ENCODE results near the gene PHOX2B. TPM values are rescaled to one million over a fixed set of nuclear protein-coding genes. Genes with fewer than 3 reads are reported as not detected.

The PHOX2B gene
- total and polyA plus RNA-seq, 2 of the 8 experiments (the other 6 are each of a cell fraction or from before 2014, with no cell fraction given) = not detected

GRCh38 chr4:41785665-41786064 lies 37.1 kb upstream of the PHOX2B start:
- POLR2A ChIA-PET (ENCODE audit: partially characterized antibody) = interaction anchor here (2.2 kb wide), 1 partner anchor 10 kb away, joined by 8 read pairs; no protein-coding TSS in a partner anchor
- no peaks in the 10 kb centered on the region for H3K27me3 ChIP-seq (replicated peaks in 1 of 4; ENCODE audit: control insufficient read depth in 3 of 4, extremely low read depth in 1 of 4, insufficient read depth in 3 of 4, low read length in 3 of 4)
- H4K91ac ChIP-seq (replicated peaks; ENCODE audit: insufficient read length, low read length) = no peak overlapping the region
- no peak overlapping the region for H3K4ac ChIP-seq (replicated peaks; ENCODE audit: insufficient read length, low read depth, low read length)
- no peaks in the 10 kb centered on the region for H3K79me2 ChIP-seq (ENCODE audit: control insufficient read depth in 1 of 2, insufficient read depth in 2 of 2, low read length in 2 of 2)
- H4K20me1 ChIP-seq (replicated peaks in 1 of 2; ENCODE audit: control insufficient read depth in 1 of 2, insufficient read depth in 2 of 2, low read length in 2 of 2) = no peaks in the 10 kb centered on the region
- no peak overlapping the region for H3K4me3 ChIP-seq (ENCODE audit: extremely low read depth in 1 of 4, insufficient read depth in 2 of 4, low read depth in 3 of 4, low read length in 4 of 4)
- no peaks in the 10 kb centered on the region for H3K4me1 ChIP-seq (replicated peaks in 1 of 4; ENCODE audit: control insufficient read depth in 3 of 4, insufficient read depth in 4 of 4, low read length in 3 of 4)
- no peak overlapping the region for H3K56ac ChIP-seq (replicated peaks; ENCODE audit: insufficient read length, low read depth, low read length)
- no peak for DNase-seq (ENCODE audit: low read depth in 1 of 2, low spot score in 2 of 2)
- no peak overlapping the region for H3K4me2 ChIP-seq (ENCODE audit: insufficient read depth in 1 of 2, low read depth in 2 of 2, low read length in 2 of 2)
- H2AFZ ChIP-seq (ENCODE audit: low read length) = no peak overlapping the region
- H2AK5ac ChIP-seq (ENCODE audit: low read depth, low read length) = no peak overlapping the region
- FAIRE-seq = no peak
- 60% methylated on average over 1 of the region's 1 CpG; no CpG with 5 or more reads in 1 of the 2 experiments for WGBS, 2 experiments (ENCODE audit: extremely low coverage in 1 of 2, insufficient coverage in 1 of 2, insufficient read length in 1 of 2, insufficient replicate concordance in 2 of 2, low coverage in 1 of 2, low lambda C conversion rate in 2 of 2, missing lambda C conversion rate in 1 of 2)
- H3K79me1 ChIP-seq (ENCODE audit: low read depth, low read length) = no peaks in the 10 kb centered on the region
- H3K9ac ChIP-seq (replicated peaks in 1 of 4; ENCODE audit: extremely low read depth in 1 of 4, low read depth in 3 of 4, low read length in 3 of 4) = no peak overlapping the region
- H3K36me3 ChIP-seq (ENCODE audit: control insufficient read depth in 2 of 4, insufficient read depth in 4 of 4, low read length in 3 of 4) = no peaks in the 10 kb centered on the region
- H2BK5ac ChIP-seq (ENCODE audit: low read depth, low read length) = no peak overlapping the region
- no peak overlapping the region for H2BK120ac ChIP-seq (replicated peaks; ENCODE audit: low read depth, low read length)
- no peak overlapping the region for H2BK15ac ChIP-seq (ENCODE audit: low read length)
- CTCF ChIA-PET (ENCODE audit: partially characterized antibody) = interaction anchor here (1.3 to 1.8 kb wide), 3 partner anchors 10 to 102 kb away, joined by 4 to 6 read pairs (median 6); no protein-coding TSS in a partner anchor
- no peak overlapping the region for H3K18ac ChIP-seq (ENCODE audit: extremely low read depth, low read length)
- H3K14ac ChIP-seq (ENCODE audit: insufficient read length) = no peak overlapping the region
- H3K27ac ChIP-seq (ENCODE audit: low read depth, low read length) = no peak overlapping the region
- H3K9me3 ChIP-seq (ENCODE audit: insufficient read depth in 2 of 2, low read depth in 1 of 2, low read length in 1 of 2) = no peaks in the 10 kb centered on the region
- no peak overlapping the region for H3K23ac ChIP-seq (ENCODE audit: insufficient read length)
- no peaks in the 10 kb centered on the region for H3K23me2 ChIP-seq (ENCODE audit: low read depth, low read length)
- H4K5ac ChIP-seq (ENCODE audit: insufficient read length, low read depth, low read length) = no peak overlapping the region
- no peak for TF ChIP-seq FOSL1 (IDR thresholded peaks at IDR 0.05; ENCODE audit: insufficient read depth, low read depth, low read length)
- no peak for TF ChIP-seq ZNF274 (IDR thresholded peaks at IDR 0.05; ENCODE audit: borderline replicate concordance, extremely low read depth, low read length)
- no peak for TF ChIP-seq EP300 (IDR thresholded peaks at IDR 0.05; ENCODE audit: borderline replicate concordance in 1 of 2, low read depth in 2 of 2, low read length in 2 of 2)
- no peak for TF ChIP-seq CEBPB (IDR thresholded peaks at IDR 0.05; ENCODE audit: low read depth, low read length)
- no peak for TF ChIP-seq YY1 (IDR thresholded peaks at IDR 0.05; ENCODE audit: low read depth, low read length)
- no peak overlapping the region for H4K8ac ChIP-seq (ENCODE audit: extremely low read depth, insufficient read depth, low read length)
- H2BK12ac ChIP-seq (ENCODE audit: low read depth, low read length) = no peak overlapping the region
- no peak overlapping the region for H2BK20ac ChIP-seq (ENCODE audit: low read length)
